ENCODE measurements around the gene ESPN. TPM values are rescaled to one million over a fixed set of nuclear protein-coding genes. Genes with fewer than 3 reads are reported as not detected.

Gene ESPN
- total and polyA plus RNA-seq, 2 of the 4 experiments (the other 2 are of a cell fraction), result under 0.01 to 0.02 TPM

DNA sequence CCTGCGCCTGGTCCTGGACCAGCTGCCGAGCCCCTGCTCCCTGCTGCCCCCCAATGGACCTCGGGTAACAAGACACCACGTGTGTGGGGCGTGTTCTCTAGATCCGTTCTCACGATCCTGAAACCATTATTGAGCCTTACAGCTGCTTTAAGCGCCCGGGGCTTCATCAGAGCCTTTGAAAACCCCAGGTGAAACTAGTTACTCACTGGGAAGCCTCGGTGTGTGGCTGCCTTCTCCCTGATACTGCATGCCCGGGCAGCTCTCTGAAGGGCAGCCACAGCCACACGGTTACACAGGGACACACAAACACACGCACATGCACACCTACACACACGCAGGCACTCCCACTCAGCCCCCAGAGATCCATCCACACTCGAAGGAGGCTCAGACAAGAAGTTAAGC is 10.1 kb upstream of the ESPN start:
- peaks cover 2% of the 10 kb centered on the region for H3K4me1 ChIP-seq (ENCODE audit: control insufficient read depth, insufficient read depth, low read length)
- H3K9me1 ChIP-seq (ENCODE audit: insufficient read depth, low read length), result peaks cover 3% of the 10 kb centered on the region; the same call in 1 of the 2 replicates
- H3K4me2 ChIP-seq (ENCODE audit: low read depth, low read length), result peak overlapping the region; percentile 29
- no peaks in the 10 kb centered on the region for H3K9me3 ChIP-seq (ENCODE audit: control insufficient read depth, insufficient read depth, low read length)
- no peak overlapping the region for H3K9ac ChIP-seq (ENCODE audit: low read depth, low read length)
- DNase-seq, result peak; percentile 50
- no peak overlapping the region for H3K56ac ChIP-seq (ENCODE audit: extremely low read depth, insufficient read depth, low read length)
- no TSS peak for BruUV-seq (replicated peaks)
- H3K18ac ChIP-seq (ENCODE audit: low read depth, low read length), result peak overlapping the region; percentile 82; the same call in 1 of the 2 replicates
- dilution Hi-C loops (cut with HindIII; ENCODE audit: low sequenced_read_pairs, unreplicated experiment), result no loop called here
- H2AK9ac ChIP-seq (replicated peaks; ENCODE audit: low read depth, low read length, poor library complexity), result peak overlapping the region; percentile 12
- peak overlapping the region; percentile 7; the same call in 1 of the 2 replicates for H2BK120ac ChIP-seq (ENCODE audit: low read depth, low read length)
- no peak overlapping the region; the same call in 1 of the 2 replicates for H4K91ac ChIP-seq (ENCODE audit: insufficient read depth, low read depth, low read length)
- peak; percentile 87 for ATAC-seq (ENCODE audit: low read depth)
- peak overlapping the region; percentile 30; the same call in 1 of the 2 replicates for H2AK5ac ChIP-seq (ENCODE audit: low read depth, low read length)
- H3K14ac ChIP-seq (replicated peaks; ENCODE audit: low read depth, low read length), result 0 out of 2 replicates have a peak overlapping the region, but pooled peaks have one; percentile 61
- in situ Hi-C loops (cut with MboI; ENCODE audit: low sequenced_read_pairs), result no loop called here
- ChIA-PET CTCF (interaction anchor here (1.1 to 1.6 kb wide), 3 partner anchors 9 to 52 kb away, joined by 3 to 7 read pairs (median 3); no protein-coding TSS in a partner anchor), POLR2A (ENCODE audit: unreplicated experiment) (no interaction called here)
- no peaks in the 10 kb centered on the region for H3K79me1 ChIP-seq (ENCODE audit: low read depth in 1 of 2, low read length in 2 of 2)
- H2AFZ ChIP-seq (replicated peaks; ENCODE audit: low read length, poor library complexity), result peak overlapping the region; percentile 81
- H3K23ac ChIP-seq (ENCODE audit: low read depth, low read length), result no peak overlapping the region
- H3K36me3 ChIP-seq (ENCODE audit: control insufficient read depth, insufficient read depth, low read length), result no peaks in the 10 kb centered on the region
- H4K20me1 ChIP-seq (ENCODE audit: insufficient read depth, low read length), result no peaks in the 10 kb centered on the region; the same call in 1 of the 2 replicates
- intact Hi-C loops (cut with micrococcal nuclease), result no loop called here
- peaks cover 47% of the 10 kb centered on the region for H3K27me3 ChIP-seq (ENCODE audit: control insufficient read depth, insufficient read depth, low read length)
- H3K4ac ChIP-seq (ENCODE audit: low read depth, low read length), result peak overlapping the region; percentile 69; the same call in 1 of the 2 replicates
- peak overlapping the region; percentile 69 for H2BK20ac ChIP-seq (ENCODE audit: low read depth, low read length)
- H4K5ac ChIP-seq (ENCODE audit: low read depth, low read length), result peak overlapping the region; percentile 75
- H3K27ac ChIP-seq (ENCODE audit: insufficient read depth, low read length), result no peak overlapping the region
- peak overlapping the region in 1 of 2 experiments; percentile 70; a peak in 2 of 4 replicates for H4K8ac ChIP-seq (ENCODE audit: low read depth in 2 of 2, low read length in 2 of 2)
- H2BK5ac ChIP-seq (ENCODE audit: low read depth, low read length, poor library complexity, severe bottlenecking), result peak overlapping the region; percentile 25
- no peak overlapping the region; the same call in 2 of the 3 replicates for H2BK15ac ChIP-seq (ENCODE audit: low read depth, low read length)
- H3K4me3 ChIP-seq (ENCODE audit: insufficient read depth, low read depth, low read length), result no peak overlapping the region
- 13% methylated on average over 14 of the region's 15 CpGs; no CpG with 5 or more reads in 1 of the 2 experiments for WGBS, 2 experiments (ENCODE audit: extremely low coverage in 2 of 2, insufficient read length in 1 of 2)
- TF ChIP-seq CEBPB (IDR thresholded peaks at IDR 0.05; ENCODE audit: low read depth, low read length), result no peak
- TF ChIP-seq, protein P1, sequence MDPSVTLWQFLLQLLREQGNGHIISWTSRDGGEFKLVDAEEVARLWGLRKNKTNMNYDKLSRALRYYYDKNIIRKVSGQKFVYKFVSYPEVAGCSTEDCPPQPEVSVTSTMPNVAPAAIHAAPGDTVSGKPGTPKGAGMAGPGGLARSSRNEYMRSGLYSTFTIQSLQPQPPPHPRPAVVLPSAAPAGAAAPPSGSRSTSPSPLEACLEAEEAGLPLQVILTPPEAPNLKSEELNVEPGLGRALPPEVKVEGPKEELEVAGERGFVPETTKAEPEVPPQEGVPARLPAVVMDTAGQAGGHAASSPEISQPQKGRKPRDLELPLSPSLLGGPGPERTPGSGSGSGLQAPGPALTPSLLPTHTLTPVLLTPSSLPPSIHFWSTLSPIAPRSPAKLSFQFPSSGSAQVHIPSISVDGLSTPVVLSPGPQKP (IDR thresholded peaks at IDR 0.05; ENCODE audit: borderline replicate concordance, low read depth, low read length), result no peak
- no peak for TF ChIP-seq RFX5 (IDR thresholded peaks at IDR 0.05; ENCODE audit: low read depth, low read length)
- TF ChIP-seq POLR2A (IDR thresholded peaks at IDR 0.05; ENCODE audit: low read depth, low read length), result no peak
- peak; percentile 26 for TF ChIP-seq SMC3 (IDR thresholded peaks at IDR 0.05; ENCODE audit: low read depth, low read length)
- no peak for TF ChIP-seq RCOR1 (IDR thresholded peaks at IDR 0.05; ENCODE audit: insufficient replicate concordance, low read length)
- TF ChIP-seq MAZ (IDR thresholded peaks at IDR 0.05; ENCODE audit: borderline replicate concordance, low read depth, low read length), result no peak
- TF ChIP-seq RAD21 (IDR thresholded peaks at IDR 0.05; ENCODE audit: low read length), result no peak; the same call in 1 of the 2 replicates
- peak; percentile 29; the same call in 1 of the 2 replicates for TF ChIP-seq BHLHE40 (IDR thresholded peaks at IDR 0.05; ENCODE audit: low read depth, low read length)
- no peak for TF ChIP-seq FOS (IDR thresholded peaks at IDR 0.05; ENCODE audit: low read depth, low read length)
- no peak for TF ChIP-seq MAFK (IDR thresholded peaks at IDR 0.05; ENCODE audit: low read depth, low read length)
- TF ChIP-seq NFE2L2 (IDR thresholded peaks at IDR 0.05; ENCODE audit: low read depth, low read length), result no peak
- TF ChIP-seq, protein P2, sequence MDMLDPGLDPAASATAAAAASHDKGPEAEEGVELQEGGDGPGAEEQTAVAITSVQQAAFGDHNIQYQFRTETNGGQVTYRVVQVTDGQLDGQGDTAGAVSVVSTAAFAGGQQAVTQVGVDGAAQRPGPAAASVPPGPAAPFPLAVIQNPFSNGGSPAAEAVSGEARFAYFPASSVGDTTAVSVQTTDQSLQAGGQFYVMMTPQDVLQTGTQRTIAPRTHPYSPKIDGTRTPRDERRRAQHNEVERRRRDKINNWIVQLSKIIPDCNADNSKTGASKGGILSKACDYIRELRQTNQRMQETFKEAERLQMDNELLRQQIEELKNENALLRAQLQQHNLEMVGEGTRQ (IDR thresholded peaks at IDR 0.05; ENCODE audit: low read depth, low read length), result peak; percentile 60; the same call in 1 of the 2 replicates
- TF ChIP-seq, protein P3, sequence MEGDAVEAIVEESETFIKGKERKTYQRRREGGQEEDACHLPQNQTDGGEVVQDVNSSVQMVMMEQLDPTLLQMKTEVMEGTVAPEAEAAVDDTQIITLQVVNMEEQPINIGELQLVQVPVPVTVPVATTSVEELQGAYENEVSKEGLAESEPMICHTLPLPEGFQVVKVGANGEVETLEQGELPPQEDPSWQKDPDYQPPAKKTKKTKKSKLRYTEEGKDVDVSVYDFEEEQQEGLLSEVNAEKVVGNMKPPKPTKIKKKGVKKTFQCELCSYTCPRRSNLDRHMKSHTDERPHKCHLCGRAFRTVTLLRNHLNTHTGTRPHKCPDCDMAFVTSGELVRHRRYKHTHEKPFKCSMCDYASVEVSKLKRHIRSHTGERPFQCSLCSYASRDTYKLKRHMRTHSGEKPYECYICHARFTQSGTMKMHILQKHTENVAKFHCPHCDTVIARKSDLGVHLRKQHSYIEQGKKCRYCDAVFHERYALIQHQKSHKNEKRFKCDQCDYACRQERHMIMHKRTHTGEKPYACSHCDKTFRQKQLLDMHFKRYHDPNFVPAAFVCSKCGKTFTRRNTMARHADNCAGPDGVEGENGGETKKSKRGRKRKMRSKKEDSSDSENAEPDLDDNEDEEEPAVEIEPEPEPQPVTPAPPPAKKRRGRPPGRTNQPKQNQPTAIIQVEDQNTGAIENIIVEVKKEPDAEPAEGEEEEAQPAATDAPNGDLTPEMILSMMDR (conservative IDR thresholded peaks at IDR 0.05; ENCODE audit: low read depth, low read length), result peak; percentile 51
- TF ChIP-seq MXI1 (IDR thresholded peaks at IDR 0.05; ENCODE audit: borderline replicate concordance, low read depth, low read length), result peak; percentile 52; the same call in 1 of the 2 replicates
